ENCODE results near the gene CADPS. TPM values are rescaled to one million over a fixed set of nuclear protein-coding genes. Genes with fewer than 3 reads are reported as not detected.

The CADPS gene
- polyA plus RNA-seq, 3 donors, result not detected

DNA sequence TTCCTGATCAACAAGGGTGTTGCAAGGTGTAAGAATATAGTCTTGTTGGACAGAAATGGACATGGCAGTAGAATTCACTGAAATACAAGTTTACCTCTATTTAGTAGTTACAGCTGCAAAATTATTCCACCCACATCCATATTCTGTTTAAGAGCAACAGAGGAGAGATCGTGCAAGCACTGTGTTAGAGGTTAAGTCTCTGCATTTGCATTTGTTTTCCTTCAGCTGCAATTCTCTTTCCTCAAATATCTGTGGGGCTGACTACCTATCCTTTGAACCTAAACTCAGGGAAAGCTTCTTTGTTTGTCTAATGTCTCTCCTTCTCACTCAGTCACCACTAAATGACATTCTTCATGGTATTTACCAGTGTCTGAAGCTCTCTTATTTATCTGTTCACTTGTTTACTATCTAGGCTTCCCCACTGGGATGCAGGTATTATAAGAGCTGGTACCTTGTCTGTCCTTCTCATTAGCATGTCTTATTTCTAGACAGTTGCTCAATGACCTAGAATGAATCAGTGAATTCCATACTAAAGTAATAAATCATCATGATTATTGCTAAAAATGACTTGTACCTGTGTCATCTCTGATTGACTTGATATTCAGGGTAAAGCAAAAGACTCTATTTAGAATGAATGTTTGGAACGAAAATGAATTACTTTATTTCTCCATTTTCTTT, 326.5 kb downstream of the CADPS start:
- peaks cover 0 to 1% (median 1%) of the 10 kb centered on the region in 3 donors for H3K27me3 Mint-ChIP-seq (ENCODE audit: low read depth in 3 of 3)
- intact Hi-C loops (cut with micrococcal nuclease), result no loop called here
- no peaks in the 10 kb centered on the region for H3K36me3 ChIP-seq (replicated peaks in 1 of 2; ENCODE audit: control insufficient read depth in 1 of 2, insufficient read depth in 2 of 2, low read length in 2 of 2)
- no peaks in the 10 kb centered on the region for H3K4me1 Mint-ChIP-seq
- H3K9me3 ChIP-seq (replicated peaks in 1 of 2; ENCODE audit: control insufficient read depth in 1 of 2, insufficient read depth in 1 of 2, low read length in 2 of 2), result no peaks in the 10 kb centered on the region
- no peak overlapping the region for H3K9ac ChIP-seq (ENCODE audit: insufficient read depth, low read length, poor library complexity, severe bottlenecking)
- H4K20me1 ChIP-seq (ENCODE audit: insufficient read depth, low read length), result no peaks in the 10 kb centered on the region
- no peaks in the 10 kb centered on the region for H3K36me3 Mint-ChIP-seq
- H3K4me2 ChIP-seq (replicated peaks; ENCODE audit: extremely low read depth, low read length, poor library complexity, severe bottlenecking), result no peak overlapping the region
- no peaks in the 10 kb centered on the region for H3K4me1 ChIP-seq (ENCODE audit: control insufficient read depth in 1 of 2, insufficient read depth in 2 of 2, low read length in 2 of 2)
- TF ChIP-seq, protein P1, sequence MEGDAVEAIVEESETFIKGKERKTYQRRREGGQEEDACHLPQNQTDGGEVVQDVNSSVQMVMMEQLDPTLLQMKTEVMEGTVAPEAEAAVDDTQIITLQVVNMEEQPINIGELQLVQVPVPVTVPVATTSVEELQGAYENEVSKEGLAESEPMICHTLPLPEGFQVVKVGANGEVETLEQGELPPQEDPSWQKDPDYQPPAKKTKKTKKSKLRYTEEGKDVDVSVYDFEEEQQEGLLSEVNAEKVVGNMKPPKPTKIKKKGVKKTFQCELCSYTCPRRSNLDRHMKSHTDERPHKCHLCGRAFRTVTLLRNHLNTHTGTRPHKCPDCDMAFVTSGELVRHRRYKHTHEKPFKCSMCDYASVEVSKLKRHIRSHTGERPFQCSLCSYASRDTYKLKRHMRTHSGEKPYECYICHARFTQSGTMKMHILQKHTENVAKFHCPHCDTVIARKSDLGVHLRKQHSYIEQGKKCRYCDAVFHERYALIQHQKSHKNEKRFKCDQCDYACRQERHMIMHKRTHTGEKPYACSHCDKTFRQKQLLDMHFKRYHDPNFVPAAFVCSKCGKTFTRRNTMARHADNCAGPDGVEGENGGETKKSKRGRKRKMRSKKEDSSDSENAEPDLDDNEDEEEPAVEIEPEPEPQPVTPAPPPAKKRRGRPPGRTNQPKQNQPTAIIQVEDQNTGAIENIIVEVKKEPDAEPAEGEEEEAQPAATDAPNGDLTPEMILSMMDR (IDR thresholded peaks at IDR 0.05), result no peak
- no peak overlapping the region for H3K4me3 Mint-ChIP-seq
- no peak overlapping the region for H3K27ac Mint-ChIP-seq
- no peak overlapping the region for H3K4me3 ChIP-seq (replicated peaks in 1 of 3; ENCODE audit: low read depth in 2 of 3, low read length in 3 of 3)
- no peaks in the 10 kb centered on the region for H3K9me3 Mint-ChIP-seq
- no peaks in the 10 kb centered on the region for H3K27me3 ChIP-seq (ENCODE audit: control insufficient read depth in 2 of 2, insufficient read depth in 2 of 2, low read length in 2 of 2)
- no CpG with 5 or more reads among the region's 2 CpGs for WGBS (ENCODE audit: insufficient coverage)
- no peak for DNase-seq
- H3K27ac ChIP-seq (ENCODE audit: low read depth in 1 of 2, low read length in 2 of 2), result no peak overlapping the region
- no peaks in the 10 kb centered on the region for H3K79me2 ChIP-seq (ENCODE audit: insufficient read depth, low read length)
- no peak overlapping the region for H2AFZ ChIP-seq (ENCODE audit: insufficient read depth, low read depth, low read length, poor library complexity, severe bottlenecking)

DNA sequence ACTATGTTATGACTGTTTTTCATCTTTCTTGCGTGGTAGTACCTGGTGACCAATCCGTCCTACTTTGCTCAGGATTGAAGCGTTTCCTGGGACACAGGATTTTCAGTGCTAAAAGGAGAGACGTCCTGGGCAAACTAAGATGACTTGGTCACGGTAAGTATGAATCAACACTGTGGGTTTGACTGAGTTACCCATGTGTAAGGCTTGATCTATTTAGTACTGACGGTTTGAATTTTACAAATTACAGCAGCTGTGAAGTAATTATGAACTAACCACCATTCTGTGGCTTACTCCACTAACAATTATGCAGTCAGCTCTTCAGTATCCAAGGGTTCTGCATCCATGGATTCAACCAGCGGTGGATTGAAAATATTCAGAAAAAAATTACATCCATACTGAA, 328.9 kb downstream of the CADPS start:
- H3K79me2 ChIP-seq (ENCODE audit: insufficient read depth, low read length), result no peaks in the 10 kb centered on the region
- TF ChIP-seq, protein P1 (IDR thresholded peaks at IDR 0.05), result no peak
- no peaks in the 10 kb centered on the region for H3K36me3 Mint-ChIP-seq
- no peak for DNase-seq
- WGBS (ENCODE audit: insufficient coverage), result 89% methylated on average over 4 of the region's 7 CpGs
- H4K20me1 ChIP-seq (ENCODE audit: insufficient read depth, low read length), result no peaks in the 10 kb centered on the region
- H3K4me2 ChIP-seq (replicated peaks; ENCODE audit: extremely low read depth, low read length, poor library complexity, severe bottlenecking), result no peak overlapping the region
- H3K9ac ChIP-seq (ENCODE audit: insufficient read depth, low read length, poor library complexity, severe bottlenecking), result no peak overlapping the region
- no peaks in the 10 kb centered on the region for H3K27me3 ChIP-seq (ENCODE audit: control insufficient read depth in 2 of 2, insufficient read depth in 2 of 2, low read length in 2 of 2)
- H3K9me3 Mint-ChIP-seq, result no peaks in the 10 kb centered on the region
- intact Hi-C loops (cut with micrococcal nuclease), result no loop called here
- H3K4me3 ChIP-seq (replicated peaks in 1 of 3; ENCODE audit: low read depth in 2 of 3, low read length in 3 of 3), result no peak overlapping the region
- no peak overlapping the region for H3K27ac ChIP-seq (ENCODE audit: low read depth in 1 of 2, low read length in 2 of 2)
- H3K4me3 Mint-ChIP-seq, result no peak overlapping the region
- H3K9me3 ChIP-seq (replicated peaks in 1 of 2; ENCODE audit: control insufficient read depth in 1 of 2, insufficient read depth in 1 of 2, low read length in 2 of 2), result no peaks in the 10 kb centered on the region
- no peaks in the 10 kb centered on the region for H3K4me1 Mint-ChIP-seq
- no peak overlapping the region for H3K27ac Mint-ChIP-seq
- no peaks in the 10 kb centered on the region for H3K4me1 ChIP-seq (ENCODE audit: control insufficient read depth in 1 of 2, insufficient read depth in 2 of 2, low read length in 2 of 2)
- no peak overlapping the region for H2AFZ ChIP-seq (ENCODE audit: insufficient read depth, low read depth, low read length, poor library complexity, severe bottlenecking)
- peaks cover 0 to 3% (median 1%) of the 10 kb centered on the region in 3 donors for H3K27me3 Mint-ChIP-seq (ENCODE audit: low read depth in 3 of 3)
- no peaks in the 10 kb centered on the region for H3K36me3 ChIP-seq (replicated peaks in 1 of 2; ENCODE audit: control insufficient read depth in 1 of 2, insufficient read depth in 2 of 2, low read length in 2 of 2)
